Mononuclear cell (primary cell): ENCODE results near the gene C17orf100. TPM values are rescaled to one million over a fixed set of nuclear protein-coding genes. Genes with fewer than 3 reads are reported as not detected.
A peak's percentile ranks its signal among the peaks of the same experiment; 100 is the strongest.

Source experiments
- H3K27me3 ChIP-seq: 2 replicates; pipeline ENCODE4 v1.6.0; 2011; ENCODE audit warnings: low read length, control low read depth; ENCODE audit not compliant: insufficient read depth
- H3K4me1 ChIP-seq: 2 replicates; pipeline ENCODE4 v1.5.1; 2011; ENCODE audit warnings: mild to moderate bottlenecking, low read length, control low read depth; ENCODE audit not compliant: insufficient read depth
- H3K4me3 ChIP-seq: 2 replicates; pipeline ENCODE4 v1.5.1; 2011; ENCODE audit warnings: mild to moderate bottlenecking, low read length, moderate library complexity
- H3K9me3 ChIP-seq: 2 replicates; pipeline ENCODE4 v1.5.1; 2011; ENCODE audit warnings: low read depth, mild to moderate bottlenecking, control low read depth, low read length
- total RNA-seq: library from RNA; depleted of rRNA; stranded (reverse); fragments of >200 nt; gene quantifications from one replicate; pipeline ENCODE4 v1.2.3, GENCODE V29; 2012

Gene C17orf100
- total RNA-seq: 0.63 TPM

- Histone ChIP-seq H3K4me1 (peaks cover 17% of the 10 kb centered on the region), H3K9me3 (no peaks in the 10 kb centered on the region)
Measured at GRCh38 chr17:6651354-6651918, at the start of gene C17orf100, which contains the start of gene MED31. Gene C17orf100, plus strand, starts transcription at chr17:6651762. Its CDS starts 152 bp downstream, at chr17:6651914. Gene MED31, minus strand, starts transcription at chr17:6651605. Its CDS starts 77 bp downstream, at chr17:6651528.

DNA sequence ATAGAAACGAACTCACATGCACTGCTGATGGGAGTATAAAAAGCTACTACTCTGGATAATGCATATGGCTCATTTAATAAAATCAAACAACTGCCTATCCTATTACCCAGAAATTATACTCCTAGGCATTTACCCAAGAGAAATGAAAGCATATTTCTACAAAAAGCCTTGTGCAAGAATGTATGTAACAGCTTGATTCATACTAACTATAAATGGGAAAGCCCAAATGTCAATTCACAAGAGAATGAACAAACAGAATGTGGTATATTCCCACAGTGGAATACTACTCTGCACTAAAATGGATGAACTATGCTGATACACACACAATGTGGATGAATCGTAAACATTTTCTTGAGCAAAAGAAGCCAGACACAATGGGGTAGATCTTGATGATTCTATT lies 49.4 kb upstream of the C17orf100 start:
- no peaks in the 10 kb centered on the region for H3K27me3 ChIP-seq
- no peak overlapping the region for H3K4me3 ChIP-seq
- no peaks in the 10 kb centered on the region for H3K9me3 ChIP-seq
- peaks cover 30% of the 10 kb centered on the region for H3K4me1 ChIP-seq

More at GRCh38 chr17:6651354-6651918, at the start of gene C17orf100, which contains the start of gene MED31:
- Histone ChIP-seq H3K27me3 (peaks cover 5% of the 10 kb centered on the region), H3K4me3 (peak within 1 kb of the TSS; percentile 92)

- no peaks in the 10 kb centered on the region for H3K27me3 ChIP-seq
- H3K9me3 ChIP-seq: no peaks in the 10 kb centered on the region
- H3K4me1 ChIP-seq: peaks cover 17% of the 10 kb centered on the region
- no peak overlapping the region for H3K4me3 ChIP-seq
Measured at GRCh38 chr17:6603744-6604325, 47.7 kb upstream of the C17orf100 start.

- H3K4me3 ChIP-seq: no peak overlapping the region
- H3K27me3 ChIP-seq: no peaks in the 10 kb centered on the region
- H3K9me3 ChIP-seq: no peaks in the 10 kb centered on the region
- H3K4me1 ChIP-seq: peaks cover 4% of the 10 kb centered on the region
Measured at GRCh38 chr17:6605142-6605541, 46.4 kb upstream of the C17orf100 start.

DNA sequence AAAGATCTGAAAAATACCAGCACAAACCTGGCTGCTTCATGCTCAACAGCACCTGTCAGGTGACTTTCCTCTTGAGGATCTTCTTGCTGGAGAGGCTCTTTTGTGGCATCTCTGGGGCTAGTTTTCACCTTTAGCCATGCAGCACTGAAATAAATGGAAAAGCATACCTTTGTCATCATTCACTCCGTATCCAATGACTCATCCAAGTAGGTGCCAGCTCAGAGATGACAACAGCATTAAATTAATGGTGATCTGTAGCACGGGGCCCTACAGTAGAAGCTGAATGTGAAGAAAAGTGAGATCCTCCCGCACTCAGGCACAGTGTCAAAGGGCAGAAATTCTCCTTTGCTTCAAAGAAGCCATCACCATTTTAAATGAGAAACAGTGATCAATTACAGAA lies 43.2 kb upstream of the C17orf100 start:
- Histone ChIP-seq H3K4me3 (no peak overlapping the region), H3K27me3 (no peaks in the 10 kb centered on the region), H3K4me1 (no peaks in the 10 kb centered on the region), H3K9me3 (no peaks in the 10 kb centered on the region)

- no peaks in the 10 kb centered on the region for H3K4me1 ChIP-seq
- no peaks in the 10 kb centered on the region for H3K9me3 ChIP-seq
- H3K4me3 ChIP-seq: no peak overlapping the region
- H3K27me3 ChIP-seq: no peaks in the 10 kb centered on the region
Measured at GRCh38 chr17:6610011-6610410, 41.6 kb upstream of the C17orf100 start.

DNA sequence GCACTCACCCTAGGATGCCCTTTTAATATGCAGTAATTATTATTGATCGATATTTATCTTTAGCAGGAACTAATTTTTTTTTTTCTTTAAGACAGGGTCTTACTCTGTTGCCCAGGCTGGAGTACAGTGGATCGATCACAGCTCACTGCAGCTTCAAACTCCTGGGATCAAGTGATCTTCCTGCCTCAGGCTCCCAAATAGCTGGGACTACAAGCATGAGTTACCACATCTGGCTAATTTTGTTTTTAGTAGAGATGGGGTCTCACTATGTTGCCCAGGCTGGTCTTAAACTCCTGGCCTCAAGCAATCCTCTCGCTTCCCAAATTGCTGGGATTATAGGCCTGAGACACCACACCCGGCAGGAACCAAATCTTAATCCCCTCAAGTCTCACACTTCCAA lies 40.3 kb upstream of the C17orf100 start:
- Histone ChIP-seq H3K4me1 (no peaks in the 10 kb centered on the region), H3K27me3 (no peaks in the 10 kb centered on the region), H3K4me3 (no peak overlapping the region), H3K9me3 (no peaks in the 10 kb centered on the region)

DNA sequence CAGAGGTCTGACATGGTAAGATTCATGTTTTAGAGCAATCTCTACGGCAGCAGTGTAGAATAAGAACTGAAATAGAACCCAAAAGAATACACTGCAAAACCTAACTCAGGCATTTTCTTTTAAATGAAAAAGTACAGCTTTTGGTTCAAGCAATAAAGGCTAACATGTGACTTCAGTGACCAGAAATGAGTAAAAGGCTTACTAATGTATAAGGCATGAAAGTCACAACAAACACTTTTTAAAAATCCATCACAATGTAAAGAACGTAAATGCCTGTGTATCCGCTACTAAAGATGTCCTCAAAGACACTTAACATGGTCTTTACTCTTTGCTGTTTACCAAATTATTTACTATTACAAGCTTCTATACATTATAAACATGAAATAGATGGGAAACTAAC lies 27.6 kb upstream of the C17orf100 start:
- Histone ChIP-seq H3K27me3 (no peaks in the 10 kb centered on the region), H3K4me1 (no peaks in the 10 kb centered on the region), H3K4me3 (no peak overlapping the region)

GRCh38 chr17:6626616-6627015 lies 24.9 kb upstream of the C17orf100 start:
- Histone ChIP-seq H3K9me3 (no peaks in the 10 kb centered on the region), H3K4me3 (no peak overlapping the region), H3K4me1 (no peaks in the 10 kb centered on the region), H3K27me3 (no peaks in the 10 kb centered on the region)

More for the DNA sequence above, 27.6 kb upstream of the C17orf100 start:
- no peaks in the 10 kb centered on the region for H3K9me3 ChIP-seq

- H3K4me3 ChIP-seq: no peak overlapping the region
- H3K27me3 ChIP-seq: no peaks in the 10 kb centered on the region
- no peaks in the 10 kb centered on the region for H3K9me3 ChIP-seq
- no peaks in the 10 kb centered on the region for H3K4me1 ChIP-seq
Measured at GRCh38 chr17:6627019-6627418, 24.5 kb upstream of the C17orf100 start.

DNA sequence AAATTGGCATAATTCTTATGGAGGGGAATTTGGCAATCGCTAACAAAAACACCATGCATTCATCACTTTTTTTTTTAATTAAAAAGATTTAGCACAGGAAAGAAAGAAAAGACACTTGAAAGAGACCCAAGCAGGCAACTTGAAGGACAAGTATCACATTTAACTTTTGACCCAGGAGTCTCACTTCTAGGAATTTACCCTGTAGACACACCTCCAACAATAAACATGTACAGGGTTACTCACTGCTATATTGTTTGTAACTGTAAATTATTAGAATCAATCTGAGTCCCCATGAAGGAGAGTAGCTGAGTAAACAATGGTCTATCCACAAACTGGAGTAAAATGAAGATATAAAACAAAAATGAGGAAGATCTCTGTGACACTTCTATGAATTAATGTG lies 21.2 kb upstream of the C17orf100 start:
- no peaks in the 10 kb centered on the region for H3K9me3 ChIP-seq
- no peaks in the 10 kb centered on the region for H3K27me3 ChIP-seq
- H3K4me1 ChIP-seq: no peaks in the 10 kb centered on the region
- no peak overlapping the region for H3K4me3 ChIP-seq

- Histone ChIP-seq H3K27me3 (no peaks in the 10 kb centered on the region), H3K4me3 (no peak overlapping the region), H3K4me1 (no peaks in the 10 kb centered on the region)
Measured at GRCh38 chr17:6632530-6632929, 19.0 kb upstream of the C17orf100 start.

GRCh38 chr17:6633263-6633662 lies 18.3 kb upstream of the C17orf100 start:
- no peaks in the 10 kb centered on the region for H3K27me3 ChIP-seq
- H3K4me1 ChIP-seq: no peaks in the 10 kb centered on the region
- H3K4me3 ChIP-seq: no peak overlapping the region
- no peaks in the 10 kb centered on the region for H3K9me3 ChIP-seq

More at GRCh38 chr17:6632530-6632929, 19.0 kb upstream of the C17orf100 start:
- H3K9me3 ChIP-seq: no peaks in the 10 kb centered on the region

DNA sequence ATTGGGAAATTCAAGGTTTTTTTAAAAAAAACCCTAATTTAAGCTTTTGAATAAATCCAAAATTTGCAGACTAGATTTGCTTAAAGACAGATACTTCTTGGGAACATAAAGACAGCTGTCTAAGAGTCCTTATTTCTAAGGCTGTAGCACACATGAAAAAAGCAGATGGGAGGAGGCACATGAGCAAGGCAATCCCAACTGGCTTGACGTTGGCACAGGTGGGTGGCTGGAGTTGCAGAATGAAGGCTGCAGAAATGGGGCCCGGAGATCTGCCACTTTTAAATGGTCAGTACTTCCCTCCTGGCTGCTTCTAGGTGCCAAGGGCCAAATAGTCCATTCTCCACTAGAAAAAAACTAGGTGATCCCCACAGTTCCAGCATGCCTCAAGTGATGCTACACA lies 15.5 kb upstream of the C17orf100 start:
- Histone ChIP-seq H3K4me1 (peaks cover 14% of the 10 kb centered on the region), H3K4me3 (no peak overlapping the region), H3K9me3 (no peaks in the 10 kb centered on the region), H3K27me3 (no peaks in the 10 kb centered on the region)

GRCh38 chr17:6636616-6637457 lies 14.7 kb upstream of the C17orf100 start:
- Histone ChIP-seq H3K27me3 (no peaks in the 10 kb centered on the region), H3K4me1 (peaks cover 21% of the 10 kb centered on the region), H3K4me3 (no peak overlapping the region), H3K9me3 (no peaks in the 10 kb centered on the region)
